Kidney epithelial cell (primary cell): Measurements from ENCODE around the gene PNKD. TPM values are rescaled to one million over a fixed set of nuclear protein-coding genes. Genes with fewer than 3 reads are reported as not detected.
A peak's percentile ranks its signal among the peaks of the same experiment; 100 is the strongest.
"Not testable (repeated sequence)": the region's sequence is repeated elsewhere in the genome, so short reads cannot be mapped to it uniquely, and the experiment has no call there.

Source experiments
- DNase-seq: peaks from one replicate; pipeline ENCODE4 v3.0.0-alpha.2; 2010; ENCODE audit warnings: low read depth
- H3K27me3 ChIP-seq: 2 replicates; pipeline ENCODE4 v1.6.0; 2011; ENCODE audit warnings: low read length; ENCODE audit not compliant: control insufficient read depth, insufficient read depth
- H3K36me3 ChIP-seq: 2 replicates; pipeline ENCODE4 v1.5.1; 2011; ENCODE audit warnings: low read length; ENCODE audit not compliant: control insufficient read depth, insufficient read depth
- H3K4me3 ChIP-seq: 2 replicates; pipeline ENCODE4 v1.5.1; 2011; ENCODE audit warnings: low read depth, mild to moderate bottlenecking, control low read depth, low read length
- total RNA-seq: library from RNA; depleted of rRNA; stranded (reverse); fragments of >200 nt; gene quantifications from 2 replicates; pipeline ENCODE4 v1.2.3, GENCODE V29; 2015
- TF ChIP-seq, protein P1 (sequence below): IDR thresholded peaks from 2 replicates; pipeline ENCODE4 v1.5.1; 2011; ENCODE audit warnings: mild to moderate bottlenecking, moderate library complexity, low read length, control low read depth, inconsistent platforms; ENCODE audit not compliant: insufficient read depth, poor library complexity, severe bottlenecking

Gene PNKD
- total RNA-seq, 1 donor from 2014 or later, result 45.4 TPM

DNA sequence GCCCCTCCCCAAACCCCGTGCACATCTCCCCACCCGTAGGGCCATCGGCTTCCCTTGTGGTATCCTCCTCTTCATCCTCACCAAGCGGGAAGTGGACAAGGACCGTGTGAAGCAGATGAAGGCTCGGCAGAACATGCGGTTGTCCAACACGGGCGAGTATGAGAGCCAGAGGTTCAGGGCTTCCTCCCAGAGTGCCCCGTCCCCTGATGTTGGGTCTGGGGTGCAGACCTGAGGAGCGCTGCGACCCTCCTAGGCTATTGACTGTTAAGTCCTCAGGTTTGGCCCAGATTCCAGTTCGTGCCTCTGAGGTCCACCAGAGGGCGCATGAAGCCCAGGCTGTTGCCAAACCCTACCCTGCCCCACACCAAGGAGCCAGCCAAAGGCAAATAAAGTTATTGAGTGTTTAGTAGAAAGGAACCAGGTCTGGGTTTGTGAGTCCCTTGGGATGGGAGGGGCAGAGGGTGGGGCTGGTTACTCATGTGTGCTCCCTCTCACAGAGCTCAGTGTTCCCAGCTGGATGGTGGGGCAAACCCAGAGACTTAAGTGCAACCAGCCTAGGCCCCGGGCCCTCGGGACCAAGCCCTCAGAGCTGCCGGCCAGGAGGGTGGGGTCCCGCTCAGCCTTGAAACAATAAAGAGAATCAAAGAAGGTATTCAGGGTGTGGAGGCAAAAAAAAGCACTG is 2.4 kb downstream of the PNKD start:
- Histone ChIP-seq H3K27me3 (no peaks in the 10 kb centered on the region), H3K4me3 (no peak overlapping the region), H3K36me3 (peaks cover 2% of the 10 kb centered on the region)
- DNase-seq, result peak; percentile 75
- TF ChIP-seq, protein P1, sequence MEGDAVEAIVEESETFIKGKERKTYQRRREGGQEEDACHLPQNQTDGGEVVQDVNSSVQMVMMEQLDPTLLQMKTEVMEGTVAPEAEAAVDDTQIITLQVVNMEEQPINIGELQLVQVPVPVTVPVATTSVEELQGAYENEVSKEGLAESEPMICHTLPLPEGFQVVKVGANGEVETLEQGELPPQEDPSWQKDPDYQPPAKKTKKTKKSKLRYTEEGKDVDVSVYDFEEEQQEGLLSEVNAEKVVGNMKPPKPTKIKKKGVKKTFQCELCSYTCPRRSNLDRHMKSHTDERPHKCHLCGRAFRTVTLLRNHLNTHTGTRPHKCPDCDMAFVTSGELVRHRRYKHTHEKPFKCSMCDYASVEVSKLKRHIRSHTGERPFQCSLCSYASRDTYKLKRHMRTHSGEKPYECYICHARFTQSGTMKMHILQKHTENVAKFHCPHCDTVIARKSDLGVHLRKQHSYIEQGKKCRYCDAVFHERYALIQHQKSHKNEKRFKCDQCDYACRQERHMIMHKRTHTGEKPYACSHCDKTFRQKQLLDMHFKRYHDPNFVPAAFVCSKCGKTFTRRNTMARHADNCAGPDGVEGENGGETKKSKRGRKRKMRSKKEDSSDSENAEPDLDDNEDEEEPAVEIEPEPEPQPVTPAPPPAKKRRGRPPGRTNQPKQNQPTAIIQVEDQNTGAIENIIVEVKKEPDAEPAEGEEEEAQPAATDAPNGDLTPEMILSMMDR, result peak; percentile 94

DNA sequence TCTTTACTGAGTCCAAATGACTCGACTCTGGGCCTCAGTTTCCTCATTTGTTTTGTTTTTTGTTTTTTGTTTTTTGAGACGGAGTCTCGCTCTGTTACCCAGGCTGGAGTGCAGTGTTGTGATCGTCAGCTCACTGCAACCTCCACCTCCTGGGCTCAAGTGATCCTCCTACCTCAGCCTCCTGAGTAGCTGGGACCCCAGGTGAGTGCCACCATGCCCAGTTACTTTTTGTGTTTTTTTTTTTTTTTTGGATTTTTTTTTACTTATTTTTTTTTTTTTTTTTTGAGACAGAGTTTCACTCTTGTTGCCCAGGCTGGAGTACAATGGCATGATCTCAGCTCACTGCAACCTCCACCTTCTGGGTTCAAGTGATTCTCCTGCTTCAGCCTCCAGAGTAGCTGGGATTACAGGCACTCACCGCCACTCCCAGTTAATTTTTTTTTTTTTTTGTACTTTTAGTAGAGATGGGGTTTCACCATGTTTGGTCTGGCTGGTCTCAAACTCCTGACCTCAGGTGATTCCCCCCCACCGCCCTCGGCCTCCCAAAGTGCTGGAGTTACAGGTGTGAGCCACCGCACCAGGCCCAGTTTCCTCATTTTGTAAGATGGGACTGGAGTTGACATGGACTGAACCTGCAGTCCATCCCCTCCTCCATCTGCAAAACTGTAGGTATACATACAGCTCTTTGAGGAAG is 3.0 kb downstream of the PNKD start:
- DNase-seq, H3K27me3 ChIP-seq, H3K36me3 ChIP-seq, H3K4me3 ChIP-seq: not testable (repeated sequence)

DNA sequence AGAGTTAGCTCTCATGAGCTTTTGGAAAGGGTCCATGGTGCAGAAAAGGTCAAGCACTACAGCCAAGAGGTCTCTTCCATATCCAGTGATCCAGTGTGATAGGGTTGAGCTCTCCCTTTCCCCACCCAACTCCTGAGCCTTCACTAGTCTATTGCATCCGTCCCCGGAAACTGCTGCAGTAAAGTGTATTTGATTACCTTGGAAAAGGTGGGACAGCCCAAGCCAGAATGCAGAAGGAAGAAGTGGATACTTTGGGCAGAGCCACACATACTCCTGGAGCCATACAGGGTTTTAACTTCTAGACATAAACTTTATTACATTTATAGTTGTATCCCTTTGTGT is 3.6 kb downstream of the PNKD start:
- TF ChIP-seq, protein P1, result no peak
- H3K27me3 ChIP-seq, result no peaks in the 10 kb centered on the region
- H3K4me3 ChIP-seq, result no peak overlapping the region
- no peak for DNase-seq
- H3K36me3 ChIP-seq, result peaks cover 2% of the 10 kb centered on the region

DNA sequence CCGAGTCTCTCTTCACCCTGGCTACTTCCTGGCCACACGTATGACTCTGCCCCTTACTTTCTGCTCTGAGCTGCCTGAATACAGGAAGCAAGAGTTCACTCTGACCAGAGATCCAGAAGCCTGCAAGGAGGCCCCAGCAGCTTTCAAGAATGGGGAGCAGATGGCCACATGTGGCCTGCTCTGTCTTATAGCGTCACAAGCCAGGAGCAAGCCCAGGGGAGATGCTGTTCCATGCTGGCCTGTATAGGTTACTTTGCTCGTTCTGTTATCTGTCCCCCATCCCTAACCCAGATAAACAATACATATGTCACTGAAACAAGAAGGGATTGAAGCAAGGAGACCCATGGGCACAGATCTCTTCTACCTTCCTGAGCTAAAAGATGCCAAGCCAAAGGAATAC is 4.3 kb downstream of the PNKD start:
- no peak overlapping the region for H3K4me3 ChIP-seq
- TF ChIP-seq, protein P1, result no peak
- peaks cover 2% of the 10 kb centered on the region for H3K36me3 ChIP-seq
- no peaks in the 10 kb centered on the region for H3K27me3 ChIP-seq
- DNase-seq, result no peak

DNA sequence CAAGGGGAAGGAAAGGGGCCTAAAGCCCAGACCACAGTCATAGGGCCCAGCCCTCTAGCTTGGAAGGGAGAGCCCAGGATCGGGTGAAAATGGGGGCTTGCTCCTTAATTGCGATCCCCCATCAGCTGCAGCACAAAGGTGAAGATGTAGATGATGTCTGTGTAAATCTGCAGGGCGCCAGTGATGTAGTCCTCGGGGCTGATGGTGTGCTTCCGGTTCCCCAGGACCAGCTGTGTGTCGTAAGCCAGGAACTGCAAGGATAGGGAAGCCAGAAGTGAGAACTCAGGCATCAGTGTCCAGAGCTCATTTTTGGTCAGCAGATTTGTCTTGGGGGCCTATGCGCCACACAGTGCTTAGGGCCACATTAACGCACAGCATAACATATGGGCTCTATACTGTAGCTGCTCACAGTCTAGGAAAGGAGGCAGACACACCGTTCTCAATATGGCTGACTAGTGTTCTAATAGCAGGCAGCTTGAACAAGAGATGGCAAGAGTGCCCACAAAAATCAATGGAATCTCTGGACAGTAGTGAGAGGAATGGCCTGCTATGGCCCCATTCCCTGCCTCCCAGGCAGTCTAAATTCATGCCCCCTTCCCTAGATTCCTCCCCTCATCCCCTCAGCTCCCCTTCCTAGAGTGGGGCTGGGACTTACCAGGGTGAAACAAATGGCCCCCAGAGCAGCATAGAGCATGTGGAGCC is 5.2 kb downstream of the PNKD start:
- no peak for DNase-seq
- peaks cover 3% of the 10 kb centered on the region for H3K36me3 ChIP-seq
- TF ChIP-seq, protein P1, result no peak

DNA sequence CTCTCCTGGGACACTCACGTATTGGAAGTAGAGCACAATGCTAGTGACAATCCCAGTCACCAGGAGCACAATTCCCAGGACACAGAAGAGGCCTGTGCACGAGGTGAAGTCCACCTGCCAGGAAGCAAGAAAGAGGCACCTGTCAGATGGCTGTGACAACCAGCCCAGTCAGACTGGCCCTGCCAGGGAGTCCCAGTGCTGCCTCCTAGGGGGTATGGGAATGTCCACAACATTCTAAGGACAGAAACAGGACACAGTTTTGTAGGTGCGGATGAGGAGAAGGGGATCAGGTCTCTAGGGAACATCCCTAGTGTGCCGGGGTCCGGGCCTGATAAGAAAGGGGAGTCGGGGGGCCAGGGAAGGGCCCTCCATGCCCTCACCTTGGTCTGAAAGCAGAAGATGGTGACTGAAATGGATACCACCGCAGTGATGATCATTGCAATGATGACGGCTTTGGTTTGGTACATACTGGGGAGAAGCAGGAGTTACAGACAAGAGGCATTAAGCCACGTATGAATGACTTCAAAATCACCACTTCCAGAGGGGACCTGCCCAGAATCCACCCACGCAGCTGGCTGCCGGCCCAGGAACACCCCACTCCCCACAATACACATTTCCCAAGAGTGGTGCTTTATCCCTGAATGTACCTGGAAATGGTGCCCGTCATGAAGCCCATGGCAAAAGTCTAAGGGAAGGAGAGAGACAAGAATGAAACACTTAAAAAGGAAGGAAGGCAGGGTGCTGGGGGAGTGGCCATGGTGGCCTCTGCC is 6.9 kb downstream of the PNKD start:
- H3K4me3 ChIP-seq, result no peak overlapping the region
- H3K36me3 ChIP-seq, result peaks cover 3% of the 10 kb centered on the region
- H3K27me3 ChIP-seq, result no peaks in the 10 kb centered on the region
- no peak for DNase-seq
- TF ChIP-seq, protein P1, result peak; percentile 9

More for the DNA sequence above, 5.2 kb downstream of the PNKD start:
- Histone ChIP-seq H3K4me3 (no peak overlapping the region), H3K27me3 (no peaks in the 10 kb centered on the region)
